Stimulated activated CD8-positive, alpha-beta memory T cell treated with anti-CD3 and anti-CD28 coated beads, Interleukin-7, amount 100 ng/mL, for 24 hours (primary cell): ENCODE measurements around the gene HOXD4.

Source experiments
- DNase-seq: peaks from one replicate; pipeline ENCODE4 v3.0.0-alpha.2; 2020; ENCODE audit warnings: low read depth

HOXD4 gene

GRCh38 chr2:176126929-176127773, 24.2 kb upstream of the HOXD4 start:
- DNase-seq = peak; percentile 52

DNA sequence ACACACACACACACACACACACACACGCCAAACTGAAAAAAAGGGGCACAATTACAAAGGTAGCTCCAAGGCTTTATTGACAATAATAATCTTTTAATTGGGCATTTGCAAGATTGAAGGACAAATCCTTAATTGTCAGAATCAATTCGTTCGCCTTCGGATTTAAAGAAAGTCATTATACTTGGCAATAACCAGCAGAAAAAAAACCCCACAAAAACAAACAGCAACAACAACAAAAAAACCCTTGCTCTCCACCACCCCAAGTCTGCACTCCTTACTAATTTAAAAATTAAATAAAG, 23.6 kb upstream of the HOXD4 start:
- no peak for DNase-seq

GRCh38 chr2:176128172-176128981, 23.0 kb upstream of the HOXD4 start:
- no peak for DNase-seq

- DNase-seq = no peak
These were observed 22.2 kb upstream of the HOXD4 start, which contains the start of gene HOXD8 for GRCh38 chr2:176128982-176129796. HOXD8 (plus strand) TSS chr2:176129705; CDS start chr2:176130367, 662 bp downstream.

- DNase-seq = no peak
These were observed 21.6 kb upstream of the HOXD4 start for GRCh38 chr2:176129813-176130146.

- DNase-seq = no peak
These were observed 21.0 kb upstream of the HOXD4 start for GRCh38 chr2:176130147-176130956.

GRCh38 chr2:176130957-176131847, 20.1 kb upstream of the HOXD4 start:
- no peak for DNase-seq

- no peak for DNase-seq
These were observed 19.5 kb upstream of the HOXD4 start for GRCh38 chr2:176131848-176132158.

DNA sequence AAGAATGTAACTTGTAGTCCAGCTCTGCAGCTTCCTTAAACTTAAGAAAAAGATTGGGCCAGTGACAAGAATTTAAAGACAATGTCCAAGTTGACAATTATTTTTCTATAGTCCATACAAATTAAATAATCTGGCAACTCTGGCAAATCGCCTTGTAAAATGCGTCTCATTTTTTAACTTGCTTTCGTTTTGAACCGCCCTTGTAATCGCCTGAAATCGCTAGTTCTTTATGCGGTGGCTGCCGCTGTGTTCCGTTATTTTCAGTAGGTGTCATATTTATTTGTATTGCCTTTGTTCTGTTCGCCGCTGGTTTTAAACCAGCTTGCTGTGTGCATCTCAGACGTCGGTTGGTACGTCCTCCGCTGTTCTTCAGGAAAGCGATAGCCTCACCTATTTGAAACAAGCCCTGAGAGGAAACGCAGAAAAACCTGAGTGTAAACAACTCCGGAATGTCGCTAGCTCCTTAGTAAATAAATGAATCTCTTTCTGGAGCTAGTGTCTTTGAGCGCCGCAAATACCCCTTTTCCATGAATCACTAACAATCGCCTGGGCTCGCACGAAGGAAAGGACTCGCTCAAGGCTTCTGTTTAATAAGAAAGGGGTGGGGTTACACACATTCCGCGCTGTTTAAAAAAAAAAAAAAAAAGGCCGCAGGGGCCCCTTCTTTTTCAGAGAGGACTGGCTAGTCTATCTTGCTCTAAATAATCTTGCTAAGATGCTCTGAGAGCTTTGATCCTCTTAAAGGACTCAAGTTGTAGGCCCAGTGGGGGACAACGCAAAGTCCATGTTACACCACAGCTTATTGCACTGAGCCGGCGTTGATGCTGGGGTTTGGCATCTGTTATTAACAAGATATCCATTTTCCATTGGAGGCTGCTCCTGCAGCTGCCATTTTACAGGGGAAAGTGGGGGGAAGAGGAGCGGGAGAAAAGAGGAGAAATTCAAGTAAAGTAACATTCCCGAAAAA, 18.9 kb upstream of the HOXD4 start:
- no peak for DNase-seq

DNA sequence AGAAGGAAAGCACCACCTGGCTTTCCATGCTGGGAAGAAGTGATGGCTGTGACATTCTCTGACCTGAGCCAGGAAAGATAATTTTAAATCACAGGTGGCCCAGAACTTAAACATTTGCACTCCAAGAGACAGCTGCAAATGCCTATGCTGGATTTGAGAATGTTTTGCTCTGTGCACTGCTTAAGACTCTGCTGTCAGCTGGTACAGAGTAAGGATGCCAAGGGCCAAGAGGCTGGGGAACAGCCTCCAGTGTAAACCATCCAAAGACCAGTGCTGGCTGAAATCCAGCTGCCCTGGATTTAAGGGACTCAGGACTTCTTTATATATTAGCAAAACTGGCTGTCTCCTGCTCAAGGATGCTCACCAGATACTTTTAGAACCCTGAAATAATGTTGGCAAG, 18.0 kb upstream of the HOXD4 start:
- DNase-seq = no peak

- DNase-seq = no peak
These were observed 17.3 kb upstream of the HOXD4 start for GRCh38 chr2:176134035-176134434.

GRCh38 chr2:176135035-176135440, 16.3 kb upstream of the HOXD4 start:
- DNase-seq = no peak

GRCh38 chr2:176136374-176137251, 14.7 kb upstream of the HOXD4 start:
- no peak for DNase-seq

- no peak for DNase-seq
These were observed 14.1 kb upstream of the HOXD4 start for GRCh38 chr2:176137252-176137580.

GRCh38 chr2:176137906-176138305, 13.4 kb upstream of the HOXD4 start:
- DNase-seq = no peak

GRCh38 chr2:176138526-176138922, 12.8 kb upstream of the HOXD4 start:
- DNase-seq = no peak

GRCh38 chr2:176138923-176139660, 12.3 kb upstream of the HOXD4 start:
- DNase-seq = no peak
